SH-SY5Y (cell line): Measurements from ENCODE around the gene POLR1B.

Source experiments
- GATA2 ChIP-seq: IDR thresholded peaks from 2 replicates; pipeline ENCODE4 v1.6.1; 2011; ENCODE audit warnings: mild to moderate bottlenecking, low read depth, low read length
- GATA3 ChIP-seq: IDR thresholded peaks from 2 replicates; pipeline ENCODE4 v1.6.1; 2011; ENCODE audit warnings: low read depth, mild to moderate bottlenecking, low read length, moderate library complexity

DNA sequence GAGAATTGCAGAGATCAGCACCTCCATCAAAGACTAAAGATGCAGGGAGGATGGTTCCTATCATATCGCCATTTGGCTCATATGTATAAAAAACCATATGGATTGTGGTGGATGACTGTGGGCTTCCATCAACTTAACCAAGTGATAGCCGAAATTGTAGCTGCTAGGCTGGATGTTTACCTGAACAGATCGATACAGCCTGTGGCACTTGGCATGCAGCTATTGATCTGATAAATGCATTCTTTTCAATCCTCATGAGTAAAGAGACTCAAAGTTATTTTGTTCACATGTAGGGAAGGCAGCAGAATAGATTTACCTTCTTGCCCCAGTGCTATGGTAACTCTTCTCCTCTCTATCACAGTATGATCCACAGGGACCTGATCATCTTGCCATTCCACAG, 60.7 kb downstream of the POLR1B start:
- TF ChIP-seq GATA2 (no peak), GATA3 (no peak)
